ENCODE measurements around the gene CDCA7. TPM values are rescaled to one million over a fixed set of nuclear protein-coding genes. Genes with fewer than 3 reads are reported as not detected.
"Not testable (repeated sequence)": the region's sequence is repeated elsewhere in the genome, so short reads cannot be mapped to it uniquely, and the experiment has no call there.

The CDCA7 gene
- total and polyA plus RNA-seq, 4 donors, result 6.3 to 14.0 (median 9.1) TPM

DNA sequence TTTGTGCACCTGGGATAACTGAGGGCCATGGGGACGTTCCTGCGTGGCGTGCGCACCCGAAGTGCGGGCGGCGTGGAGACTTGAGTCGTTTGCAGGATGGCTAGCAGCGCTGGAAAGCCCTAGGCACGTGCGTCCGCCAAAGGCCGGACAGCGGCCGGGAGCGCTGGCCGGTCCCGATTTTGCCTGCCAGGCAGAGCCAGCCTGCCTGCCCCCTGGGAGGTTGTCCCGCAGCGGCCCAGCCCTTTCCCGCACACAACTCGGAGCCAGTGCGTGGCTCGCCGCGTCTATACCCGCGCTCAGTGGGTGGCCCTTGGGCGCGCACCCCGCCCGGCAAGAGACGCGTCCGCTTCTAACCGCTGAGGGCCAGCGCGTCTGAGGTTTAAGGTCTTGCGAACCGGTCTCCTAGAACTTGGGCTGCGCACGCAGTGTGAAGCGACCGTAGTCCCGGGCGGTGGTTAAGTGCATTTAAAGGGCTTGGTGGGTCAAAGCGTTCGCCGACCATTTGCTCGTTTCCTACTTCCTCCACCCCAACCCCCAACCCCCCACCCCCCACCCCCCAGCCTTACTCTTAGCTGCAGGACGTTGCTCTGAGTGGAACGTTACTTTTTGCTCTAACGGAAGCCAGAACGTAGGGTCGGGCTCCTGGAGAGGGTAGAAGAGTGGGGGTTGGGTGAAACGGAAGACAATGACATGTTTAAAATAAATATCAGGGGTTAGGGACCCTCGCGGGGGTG lies 627 bp downstream of the CDCA7 start:
- whole genome bisulfite sequencing (ENCODE audit: insufficient coverage), result 1% methylated on average over 49 of the region's 59 CpGs

GRCh38 chr2:173355866-173356508 lies 1.3 kb downstream of the CDCA7 start:
- Histone ChIP-seq H3K9me3 (ENCODE audit: control insufficient read depth, insufficient read depth, low read length) (no peaks in the 10 kb centered on the region), H3K27me3 (ENCODE audit: control insufficient read depth, insufficient read depth, low read length) (peaks cover 21% of the 10 kb centered on the region), H3K36me3 (ENCODE audit: control insufficient read depth, insufficient read depth, low read length) (no peaks in the 10 kb centered on the region), H3K27ac (ENCODE audit: low read depth, low read length) (no peak overlapping the region), H3K4me3 (ENCODE audit: low read depth, low read length) (peak overlapping the region; percentile 62), H3K4me1 (ENCODE audit: control insufficient read depth, insufficient read depth, low read length) (peaks cover 14% of the 10 kb centered on the region)
- WGBS (ENCODE audit: insufficient coverage), result 23% methylated on average over 13 of the region's 16 CpGs
- DNase-seq (ENCODE audit: low read depth in 4 of 6, low spot score in 6 of 6), result peak in 1 of 6 donors; percentile 42

More for the DNA sequence above, 627 bp downstream of the CDCA7 start:
- H3K4me3 ChIP-seq (ENCODE audit: low read depth, low read length), result peak overlapping the region; percentile 62
- peaks cover 21% of the 10 kb centered on the region for H3K27me3 ChIP-seq (ENCODE audit: control insufficient read depth, insufficient read depth, low read length)
- H3K9me3 ChIP-seq (ENCODE audit: control insufficient read depth, insufficient read depth, low read length), result no peaks in the 10 kb centered on the region
- no peaks in the 10 kb centered on the region for H3K36me3 ChIP-seq (ENCODE audit: control insufficient read depth, insufficient read depth, low read length)
- DNase-seq (ENCODE audit: low read depth in 4 of 6, low spot score in 6 of 6), result peak in 5 of 6 donors; percentile 3 to 62 (median 33)
- H3K27ac ChIP-seq (ENCODE audit: low read depth, low read length), result peak overlapping the region; percentile 25
- peaks cover 14% of the 10 kb centered on the region for H3K4me1 ChIP-seq (ENCODE audit: control insufficient read depth, insufficient read depth, low read length)

GRCh38 chr2:173357346-173357745 lies 2.7 kb downstream of the CDCA7 start:
- H3K9me3 ChIP-seq (ENCODE audit: control insufficient read depth, insufficient read depth, low read length), result no peaks in the 10 kb centered on the region
- H3K36me3 ChIP-seq (ENCODE audit: control insufficient read depth, insufficient read depth, low read length), result no peaks in the 10 kb centered on the region
- H3K4me1 ChIP-seq (ENCODE audit: control insufficient read depth, insufficient read depth, low read length), result peaks cover 14% of the 10 kb centered on the region
- no peak overlapping the region for H3K4me3 ChIP-seq (ENCODE audit: low read depth, low read length)
- no peak overlapping the region for H3K27ac ChIP-seq (ENCODE audit: low read depth, low read length)
- H3K27me3 ChIP-seq (ENCODE audit: control insufficient read depth, insufficient read depth, low read length), result peaks cover 21% of the 10 kb centered on the region
- WGBS (ENCODE audit: insufficient coverage), result 47% methylated on average over 2 of the region's 3 CpGs
- peak in 2 of 6 donors; percentile 28 to 72 for DNase-seq (ENCODE audit: low read depth in 4 of 6, low spot score in 6 of 6)

- peaks cover 14% of the 10 kb centered on the region for H3K4me1 ChIP-seq (ENCODE audit: control insufficient read depth, insufficient read depth, low read length)
- H3K4me3 ChIP-seq (ENCODE audit: low read depth, low read length), result no peak overlapping the region
- H3K27me3 ChIP-seq (ENCODE audit: control insufficient read depth, insufficient read depth, low read length), result peaks cover 16% of the 10 kb centered on the region
- no peaks in the 10 kb centered on the region for H3K36me3 ChIP-seq (ENCODE audit: control insufficient read depth, insufficient read depth, low read length)
- H3K27ac ChIP-seq (ENCODE audit: low read depth, low read length), result no peak overlapping the region
- DNase-seq (ENCODE audit: low read depth in 4 of 6, low spot score in 6 of 6), result peak in 2 of 6 donors; percentile 12 to 22
- no peaks in the 10 kb centered on the region for H3K9me3 ChIP-seq (ENCODE audit: control insufficient read depth, insufficient read depth, low read length)
- WGBS (ENCODE audit: insufficient coverage), result 80% methylated on average over 1 of the region's 5 CpGs
Measured at GRCh38 chr2:173358616-173359015, 3.9 kb downstream of the CDCA7 start.

DNA sequence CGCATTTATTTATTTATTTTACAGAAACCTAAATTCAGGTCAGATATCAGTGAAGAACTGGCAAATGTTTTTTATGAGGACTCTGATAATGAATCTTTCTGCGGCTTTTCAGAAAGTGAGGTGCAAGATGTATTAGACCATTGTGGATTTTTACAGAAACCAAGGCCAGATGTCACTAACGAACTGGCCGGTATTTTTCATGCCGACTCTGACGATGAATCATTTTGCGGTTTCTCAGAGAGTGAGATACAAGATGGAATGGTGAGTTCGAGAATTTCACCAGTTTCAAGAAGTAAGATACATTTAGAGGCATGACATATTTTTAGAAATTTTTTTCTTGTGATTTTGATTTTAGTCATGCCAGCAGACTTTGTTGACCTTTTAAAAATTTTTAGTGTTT lies 4.6 kb downstream of the CDCA7 start:
- Histone ChIP-seq H3K36me3 (ENCODE audit: control insufficient read depth, insufficient read depth, low read length) (no peaks in the 10 kb centered on the region), H3K4me1 (ENCODE audit: control insufficient read depth, insufficient read depth, low read length) (peaks cover 13% of the 10 kb centered on the region), H3K4me3 (ENCODE audit: low read depth, low read length) (no peak overlapping the region), H3K27ac (ENCODE audit: low read depth, low read length) (no peak overlapping the region), H3K9me3 (ENCODE audit: control insufficient read depth, insufficient read depth, low read length) (no peaks in the 10 kb centered on the region), H3K27me3 (ENCODE audit: control insufficient read depth, insufficient read depth, low read length) (peaks cover 9% of the 10 kb centered on the region)
- 97% methylated on average over 6 of the region's 8 CpGs for WGBS (ENCODE audit: insufficient coverage)
- DNase-seq (ENCODE audit: low read depth in 4 of 6, low spot score in 6 of 6), result no peak

DNA sequence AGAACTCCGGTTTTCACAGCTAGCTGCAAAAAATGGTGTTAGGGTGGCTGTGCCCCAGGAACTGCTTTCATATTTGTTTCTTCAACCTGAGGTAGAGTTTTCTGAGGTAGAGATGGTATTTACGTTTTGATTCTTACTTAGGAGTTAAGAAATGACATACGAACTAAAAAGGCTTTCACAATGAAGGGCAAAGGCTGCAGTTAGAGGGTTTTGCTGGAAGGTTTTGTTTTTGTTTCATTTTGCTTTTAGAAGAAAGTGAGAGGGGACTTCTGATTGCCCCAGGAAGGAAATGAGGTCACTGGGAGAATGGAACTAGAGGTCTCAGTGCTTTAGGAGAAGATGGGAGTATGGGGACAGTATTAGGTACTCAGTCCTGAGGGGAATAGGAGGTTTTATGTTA lies 15.5 kb downstream of the CDCA7 start:
- WGBS (ENCODE audit: insufficient coverage), result 91% methylated on average over 3 of the region's 3 CpGs
- Histone ChIP-seq H3K4me3 (ENCODE audit: low read depth, low read length) (no peak overlapping the region), H3K4me1 (ENCODE audit: control insufficient read depth, insufficient read depth, low read length) (no peaks in the 10 kb centered on the region), H3K27me3 (ENCODE audit: control insufficient read depth, insufficient read depth, low read length) (no peaks in the 10 kb centered on the region), H3K36me3 (ENCODE audit: control insufficient read depth, insufficient read depth, low read length) (peaks cover 10% of the 10 kb centered on the region), H3K27ac (ENCODE audit: low read depth, low read length) (no peak overlapping the region), H3K9me3 (ENCODE audit: control insufficient read depth, insufficient read depth, low read length) (no peaks in the 10 kb centered on the region)
- no peak for DNase-seq (ENCODE audit: low read depth in 4 of 6, low spot score in 6 of 6)

DNA sequence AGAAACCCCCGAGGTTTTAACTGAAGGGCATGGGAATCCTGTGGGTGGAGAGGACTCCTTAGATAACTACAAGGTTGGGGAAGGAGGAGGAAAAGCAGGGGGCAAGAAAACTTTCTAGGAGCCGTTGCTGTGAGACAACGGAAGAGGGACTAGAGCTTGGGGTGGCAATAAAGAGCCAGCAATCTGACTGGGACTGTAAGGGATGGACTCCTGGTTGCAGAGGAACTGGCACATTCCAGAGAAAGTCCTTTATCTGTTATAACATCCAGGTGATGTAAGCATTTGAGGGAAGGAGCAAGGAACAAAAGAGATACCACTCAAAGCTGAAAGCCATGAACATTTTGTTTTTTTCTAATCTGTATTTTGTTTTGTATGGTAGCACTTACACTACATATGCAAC lies 16.4 kb downstream of the CDCA7 start:
- 86% methylated on average over 3 of the region's 3 CpGs for WGBS (ENCODE audit: insufficient coverage)
- no peaks in the 10 kb centered on the region for H3K9me3 ChIP-seq (ENCODE audit: control insufficient read depth, insufficient read depth, low read length)

DNA sequence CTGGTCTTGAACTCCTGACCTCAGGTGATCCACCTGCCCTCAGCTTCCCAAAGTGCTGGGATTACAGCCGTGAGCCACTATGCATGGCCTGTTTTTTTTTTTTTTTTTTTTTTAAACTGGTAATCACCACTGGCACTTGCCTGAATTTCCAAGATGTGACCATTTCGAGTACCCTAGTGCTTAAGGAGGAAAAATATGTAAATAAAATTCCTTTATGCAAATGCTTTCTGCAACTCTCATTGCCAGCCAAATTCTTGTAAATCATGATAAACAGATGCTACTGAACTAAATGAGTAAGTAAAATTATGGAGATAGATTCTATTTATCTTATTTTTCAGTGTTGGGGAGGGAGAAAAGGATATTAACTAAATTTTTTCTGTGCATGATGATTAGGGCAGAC lies 18.6 kb downstream of the CDCA7 start:
- H3K27ac ChIP-seq (ENCODE audit: low read depth, low read length), result no peak overlapping the region
- no CpG with 5 or more reads among the region's 2 CpGs for WGBS (ENCODE audit: insufficient coverage)
- no peak overlapping the region for H3K4me3 ChIP-seq (ENCODE audit: low read depth, low read length)
- H3K4me1 ChIP-seq (ENCODE audit: control insufficient read depth, insufficient read depth, low read length), result no peaks in the 10 kb centered on the region
- H3K27me3 ChIP-seq (ENCODE audit: control insufficient read depth, insufficient read depth, low read length), result no peaks in the 10 kb centered on the region
- H3K9me3 ChIP-seq (ENCODE audit: control insufficient read depth, insufficient read depth, low read length), result no peaks in the 10 kb centered on the region
- no peaks in the 10 kb centered on the region for H3K36me3 ChIP-seq (ENCODE audit: control insufficient read depth, insufficient read depth, low read length)
- DNase-seq (ENCODE audit: low read depth in 4 of 6, low spot score in 6 of 6), result peak in 1 of 6 donors; percentile 45

More for the DNA sequence above, 16.4 kb downstream of the CDCA7 start:
- Histone ChIP-seq H3K4me3 (ENCODE audit: low read depth, low read length) (no peak overlapping the region), H3K27me3 (ENCODE audit: control insufficient read depth, insufficient read depth, low read length) (no peaks in the 10 kb centered on the region), H3K36me3 (ENCODE audit: control insufficient read depth, insufficient read depth, low read length) (peaks cover 10% of the 10 kb centered on the region), H3K4me1 (ENCODE audit: control insufficient read depth, insufficient read depth, low read length) (no peaks in the 10 kb centered on the region), H3K27ac (ENCODE audit: low read depth, low read length) (no peak overlapping the region)
- no peak for DNase-seq (ENCODE audit: low read depth in 4 of 6, low spot score in 6 of 6)

DNA sequence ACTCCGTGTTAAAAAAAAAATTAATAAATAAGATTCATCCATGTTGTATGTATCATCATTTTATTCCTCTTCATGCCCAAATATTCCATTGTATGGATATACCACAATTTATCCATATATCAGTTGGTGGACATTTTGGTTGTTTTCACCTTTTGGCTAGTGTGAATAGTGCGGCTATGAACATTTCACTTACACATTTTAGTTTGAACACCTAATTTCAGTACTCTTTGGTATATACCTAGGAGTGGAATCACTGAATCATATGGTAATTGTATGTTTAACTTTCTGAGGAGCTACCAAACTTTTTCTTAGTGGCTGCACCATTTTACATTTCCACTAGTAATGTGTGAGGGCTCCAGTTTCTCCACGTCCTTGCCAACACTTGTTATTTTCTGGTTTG lies 20.0 kb downstream of the CDCA7 start:
- Histone ChIP-seq H3K36me3 (ENCODE audit: control insufficient read depth, insufficient read depth, low read length) (no peaks in the 10 kb centered on the region), H3K4me3 (ENCODE audit: low read depth, low read length) (no peak overlapping the region), H3K27me3 (ENCODE audit: control insufficient read depth, insufficient read depth, low read length) (no peaks in the 10 kb centered on the region), H3K4me1 (ENCODE audit: control insufficient read depth, insufficient read depth, low read length) (no peaks in the 10 kb centered on the region), H3K9me3 (ENCODE audit: control insufficient read depth, insufficient read depth, low read length) (no peaks in the 10 kb centered on the region), H3K27ac (ENCODE audit: low read depth, low read length) (no peak overlapping the region)
- DNase-seq (ENCODE audit: low read depth in 4 of 6, low spot score in 6 of 6), result no peak
- no CpG with 5 or more reads among the region's 3 CpGs for WGBS (ENCODE audit: insufficient coverage)

- H3K27me3 ChIP-seq (ENCODE audit: control insufficient read depth, insufficient read depth, low read length); H3K9me3 ChIP-seq (ENCODE audit: control insufficient read depth, insufficient read depth, low read length); H3K4me1 ChIP-seq (ENCODE audit: control insufficient read depth, insufficient read depth, low read length); H3K27ac ChIP-seq (ENCODE audit: low read depth, low read length); DNase-seq (ENCODE audit: low read depth in 4 of 6, low spot score in 6 of 6); H3K4me3 ChIP-seq (ENCODE audit: low read depth, low read length); H3K36me3 ChIP-seq (ENCODE audit: control insufficient read depth, insufficient read depth, low read length): not testable (repeated sequence)
- WGBS (ENCODE audit: insufficient coverage), result no CpG with 5 or more reads among the region's 4 CpGs
Measured at GRCh38 chr2:173385534-173385933, 30.9 kb downstream of the CDCA7 start.
